Measurements from ENCODE around the gene BHLHE41.

Gene BHLHE41

GRCh38 chr12:26134540-26134939 lies 9.7 kb upstream of the BHLHE41 start:
- DNase-seq (ENCODE audit: low read depth) = no peak

GRCh38 chr12:26133521-26133920 lies 8.7 kb upstream of the BHLHE41 start:
- DNase-seq (ENCODE audit: low read depth) = no peak

DNA sequence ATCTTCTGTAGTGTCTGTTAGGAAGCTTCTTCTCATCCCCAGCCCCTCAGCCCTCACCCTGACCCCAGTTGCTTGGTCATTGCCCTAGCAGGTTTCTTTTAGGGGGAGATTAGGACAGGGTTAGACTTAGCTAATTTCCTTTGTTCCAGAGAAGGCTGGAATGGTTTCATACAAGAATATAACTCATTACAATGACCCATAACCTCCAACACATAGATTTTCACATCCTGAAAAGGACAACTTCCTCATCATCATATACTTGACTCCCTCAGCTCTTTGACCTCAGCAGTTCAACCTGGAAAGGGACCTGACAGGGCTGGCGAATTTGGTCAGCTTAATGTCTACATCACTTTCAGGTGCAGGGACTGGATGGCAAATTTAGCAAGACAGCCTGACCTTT lies 8.0 kb upstream of the BHLHE41 start:
- no peak for DNase-seq (ENCODE audit: low read depth)

DNA sequence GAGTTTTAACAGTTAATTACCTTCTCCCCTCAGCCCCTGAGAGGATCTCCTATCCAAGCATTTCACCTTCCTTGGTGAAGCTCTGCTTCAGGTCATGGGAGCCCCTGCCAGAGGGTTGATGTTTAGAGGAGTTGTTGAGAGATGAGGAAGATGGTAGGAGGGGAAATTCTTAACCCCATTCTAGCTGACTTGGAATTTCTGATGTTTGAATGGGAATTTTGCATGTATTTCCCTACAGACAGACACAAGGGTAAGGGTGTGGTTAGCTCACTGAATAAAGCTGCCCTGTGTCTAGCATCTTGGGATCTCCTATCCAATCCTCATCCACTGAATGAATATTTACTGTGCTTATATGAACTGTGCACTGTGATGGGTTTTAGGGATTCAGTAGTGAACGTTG lies 7.1 kb upstream of the BHLHE41 start:
- no peak for DNase-seq (ENCODE audit: low read depth)

DNA sequence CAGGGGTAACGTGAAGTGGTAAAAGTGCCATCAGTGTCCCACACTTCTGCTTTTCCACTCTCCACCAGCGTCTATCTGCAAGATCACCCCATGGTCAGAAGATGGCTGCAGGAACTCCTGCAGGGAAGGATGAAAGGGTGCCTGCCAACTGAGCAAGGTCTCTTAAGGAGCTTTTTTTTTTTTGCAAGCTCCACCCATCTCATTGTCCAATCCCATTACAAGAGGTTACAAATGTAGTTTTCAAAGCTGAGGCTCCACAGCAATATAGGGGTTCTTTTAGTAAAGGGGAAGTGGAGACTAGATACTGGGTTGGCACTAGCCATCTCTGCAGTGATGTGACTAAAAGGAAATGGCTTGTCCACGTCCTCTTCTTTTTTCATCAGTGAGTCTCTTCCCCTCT lies 5.9 kb upstream of the BHLHE41 start:
- DNase-seq (ENCODE audit: low read depth) = no peak

- no peak for DNase-seq (ENCODE audit: low read depth)
Measured at GRCh38 chr12:26128168-26128567, 3.3 kb upstream of the BHLHE41 start.

DNA sequence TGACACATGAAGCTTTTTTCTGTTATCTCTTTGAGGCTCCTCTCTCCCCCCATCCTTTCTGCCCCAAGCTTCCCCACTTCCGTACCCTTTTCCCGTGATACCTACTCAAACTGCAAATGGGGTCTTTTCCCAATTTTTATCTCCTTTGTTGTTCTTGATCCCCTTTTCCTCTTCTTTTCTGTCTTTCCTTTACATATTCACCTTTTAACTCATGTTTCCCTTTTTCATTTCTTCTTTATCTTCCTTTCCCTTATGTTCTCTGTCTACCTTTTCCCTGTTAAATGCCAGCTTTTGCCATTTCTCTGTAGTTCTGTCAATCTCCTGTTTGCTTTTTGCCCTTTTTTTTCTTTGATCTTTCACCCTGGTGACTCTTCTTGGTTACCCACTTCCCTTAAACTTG lies 2.6 kb upstream of the BHLHE41 start:
- no peak for DNase-seq (ENCODE audit: low read depth)

DNA sequence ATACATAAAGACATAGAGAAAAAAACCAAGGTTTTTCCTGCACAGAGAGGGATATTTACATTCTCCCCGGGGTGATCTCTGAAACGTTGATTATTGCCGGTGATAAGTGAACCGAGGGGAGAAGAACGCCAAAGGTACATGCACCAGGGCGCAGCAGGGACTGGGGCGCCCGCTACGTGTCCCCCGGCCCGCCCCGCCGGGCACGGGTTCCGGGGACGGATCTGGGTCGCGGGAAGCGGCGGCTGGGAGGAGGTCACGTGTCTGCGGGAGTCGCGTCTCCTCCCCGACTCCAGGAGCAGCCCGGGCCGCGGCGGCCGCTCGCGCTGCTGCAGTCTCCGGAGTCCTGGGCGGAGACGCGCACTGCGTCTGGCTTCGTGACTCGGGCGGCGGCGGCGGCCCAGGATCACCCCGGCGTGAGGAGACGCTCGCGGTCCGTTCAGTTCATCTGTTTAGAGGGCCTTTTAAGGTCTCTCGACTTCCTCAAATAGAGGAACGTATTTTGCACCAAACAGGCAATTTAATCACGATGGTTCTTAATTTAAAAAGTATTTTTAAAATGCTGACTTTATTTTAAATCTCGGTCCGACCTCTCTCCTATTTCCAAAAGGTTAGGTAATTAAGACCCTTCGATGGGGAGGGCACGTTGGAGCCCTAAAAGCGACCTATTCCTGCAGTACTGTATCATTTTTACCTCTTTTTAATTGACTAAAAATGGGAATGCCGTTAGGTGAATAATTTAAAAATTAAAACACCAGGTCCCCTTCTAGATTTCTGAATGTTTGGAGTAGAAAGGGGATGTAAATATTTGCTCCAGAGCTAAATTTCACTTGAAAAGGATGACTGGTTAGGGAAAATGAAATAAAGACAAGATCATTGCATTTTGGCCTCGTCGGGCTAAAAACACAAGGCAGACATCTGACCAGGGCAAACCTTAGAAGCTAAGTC lies 1.8 kb upstream of the BHLHE41 start:
- DNase-seq (ENCODE audit: low read depth) = no peak

GRCh38 chr12:26125400-26126339 lies 833 bp upstream of the BHLHE41 start:
- no peak for DNase-seq (ENCODE audit: low read depth)

GRCh38 chr12:26123482-26123980 lies 1.3 kb downstream of the BHLHE41 start:
- no peak for DNase-seq (ENCODE audit: low read depth)

- DNase-seq (ENCODE audit: low read depth) = no peak
Measured at GRCh38 chr12:26122681-26123481, 2.0 kb downstream of the BHLHE41 start.

DNA sequence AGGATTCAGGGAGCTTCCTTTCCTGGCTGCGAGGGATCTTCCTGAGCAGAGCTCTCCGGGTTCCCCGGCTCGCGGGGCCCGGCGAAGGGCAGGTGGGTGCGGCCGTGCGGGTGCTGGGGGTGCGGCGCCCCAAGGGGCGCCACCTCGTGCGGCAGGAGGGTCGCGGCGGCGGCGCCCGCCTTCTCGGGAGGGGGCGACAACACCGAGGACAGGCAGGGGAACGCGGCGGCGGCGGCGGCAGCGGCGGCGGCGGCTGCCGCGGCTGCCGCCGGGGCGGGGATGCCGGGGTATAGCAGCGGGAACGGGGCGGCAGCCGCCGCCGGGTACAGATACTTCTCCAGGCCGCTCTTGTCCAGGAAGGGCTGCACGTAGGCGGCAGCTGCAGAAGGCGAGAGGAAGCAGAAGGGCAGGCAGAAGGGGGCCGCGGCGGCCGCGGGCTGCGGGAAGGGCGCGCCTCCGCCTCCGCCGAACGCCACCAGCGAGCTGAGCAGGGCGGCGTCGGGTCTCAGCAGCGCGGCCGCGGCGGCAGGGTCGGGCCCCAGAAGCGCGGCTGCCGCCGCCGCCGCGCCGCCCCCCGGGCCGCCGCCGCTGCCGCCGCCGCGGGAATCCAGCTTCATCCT lies 2.7 kb downstream of the BHLHE41 start:
- DNase-seq (ENCODE audit: low read depth) = no peak

DNA sequence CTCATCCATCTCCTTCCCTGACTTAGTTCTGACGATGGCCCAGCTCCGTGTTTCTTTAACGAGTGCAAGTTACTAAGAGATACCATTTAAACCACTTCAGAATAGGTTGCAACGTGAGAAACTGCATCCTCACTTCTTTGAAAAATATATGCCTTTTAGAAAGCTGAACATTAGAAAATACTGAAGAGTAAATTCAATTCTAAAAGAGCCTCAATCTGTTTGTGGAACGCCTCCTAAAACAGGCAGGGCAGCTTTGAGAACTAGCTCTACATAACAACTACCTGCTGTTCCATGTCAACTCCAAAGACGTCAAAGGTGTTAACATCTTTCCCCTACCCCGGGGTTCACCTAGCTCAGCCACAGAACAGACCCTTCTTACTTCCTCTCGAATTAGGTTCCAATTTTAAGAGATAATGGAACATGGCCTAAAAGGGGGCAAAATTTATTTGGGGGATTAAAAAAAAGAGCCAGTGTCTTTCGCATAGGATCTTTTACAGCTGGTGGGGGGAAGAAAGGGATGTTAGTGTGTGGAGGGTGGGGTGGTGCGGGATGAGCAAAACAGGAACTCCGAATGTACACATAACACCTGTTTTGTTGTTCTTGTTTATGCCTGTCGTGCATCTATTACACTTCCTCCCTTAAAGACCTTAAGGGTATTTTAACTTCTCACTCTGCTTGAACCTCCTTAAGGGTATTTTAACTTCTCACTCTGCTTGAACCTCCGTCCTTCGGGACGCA lies 3.3 kb downstream of the BHLHE41 start:
- DNase-seq (ENCODE audit: low read depth) = no peak

GRCh38 chr12:26120561-26121274 lies 4.1 kb downstream of the BHLHE41 start:
- DNase-seq (ENCODE audit: low read depth) = no peak

DNA sequence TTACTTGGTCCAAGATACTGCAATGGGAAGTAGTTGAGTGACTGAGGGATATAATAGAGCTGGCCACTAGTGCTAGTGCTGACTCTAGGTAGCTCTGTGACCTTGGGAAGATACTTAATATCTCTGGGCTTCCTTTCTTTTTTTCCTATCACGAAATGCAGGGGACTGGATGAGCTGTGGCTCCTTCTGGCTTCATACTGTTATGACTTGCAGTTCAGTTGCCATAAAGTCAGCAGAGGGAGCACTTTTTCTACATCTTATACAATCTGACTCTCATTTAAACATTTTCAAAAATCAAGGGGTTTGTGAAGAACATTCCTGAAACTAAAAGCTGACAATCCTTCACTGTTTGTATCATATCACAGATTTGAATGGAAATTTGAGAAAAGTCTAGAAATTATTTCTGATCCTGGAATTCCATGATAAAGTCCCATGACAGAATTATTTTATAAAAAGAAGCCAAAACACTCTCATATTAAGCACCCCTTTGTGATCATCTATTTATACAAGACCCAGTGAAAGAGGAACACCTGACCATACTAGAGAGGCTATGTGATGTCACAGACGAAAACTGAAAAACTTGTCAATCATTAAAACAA lies 5.3 kb downstream of the BHLHE41 start:
- no peak for DNase-seq (ENCODE audit: low read depth)

- DNase-seq (ENCODE audit: low read depth) = no peak
Measured at GRCh38 chr12:26118308-26118707, 6.5 kb downstream of the BHLHE41 start.

DNA sequence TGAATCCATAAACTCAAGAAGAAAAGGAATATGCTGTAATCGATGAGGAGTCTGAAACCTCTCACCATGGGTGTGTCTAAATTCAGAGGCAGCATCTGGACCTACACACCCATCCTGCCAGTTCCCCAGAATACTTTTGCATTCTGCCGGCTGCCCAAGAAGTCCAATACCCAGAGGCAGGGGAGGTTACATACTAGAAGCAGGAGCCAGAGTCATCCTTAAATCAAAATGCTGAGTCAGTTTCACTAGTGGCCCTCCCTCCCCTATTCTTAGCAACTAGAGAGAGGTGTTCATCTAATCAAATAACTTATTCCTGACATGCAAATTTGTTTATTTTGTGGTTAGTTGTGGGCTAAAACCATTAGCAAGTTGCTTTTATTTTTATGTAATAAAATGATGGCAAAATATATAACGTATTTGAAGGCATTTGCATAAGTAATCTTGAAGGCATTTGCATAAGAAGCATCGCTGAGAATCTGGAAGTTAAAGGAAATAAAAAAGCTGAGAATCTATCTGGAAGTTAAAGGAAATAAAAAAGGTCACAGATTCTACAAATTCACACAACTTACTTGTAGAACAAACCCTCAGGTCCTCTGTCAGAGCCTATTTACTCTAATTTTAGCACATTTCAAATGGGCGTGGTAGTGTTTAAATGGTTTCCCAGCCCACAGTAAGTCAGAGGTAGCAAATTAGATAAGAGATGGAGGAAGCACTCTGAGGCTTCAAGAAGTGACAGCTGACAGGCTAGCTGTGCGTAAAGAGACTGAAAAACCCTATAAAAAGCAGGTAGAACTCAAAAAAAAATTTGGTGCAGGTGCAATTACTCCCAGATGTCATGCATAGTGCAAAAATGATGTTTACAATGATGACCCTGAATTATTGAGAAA lies 7.8 kb downstream of the BHLHE41 start:
- DNase-seq (ENCODE audit: low read depth) = no peak

DNA sequence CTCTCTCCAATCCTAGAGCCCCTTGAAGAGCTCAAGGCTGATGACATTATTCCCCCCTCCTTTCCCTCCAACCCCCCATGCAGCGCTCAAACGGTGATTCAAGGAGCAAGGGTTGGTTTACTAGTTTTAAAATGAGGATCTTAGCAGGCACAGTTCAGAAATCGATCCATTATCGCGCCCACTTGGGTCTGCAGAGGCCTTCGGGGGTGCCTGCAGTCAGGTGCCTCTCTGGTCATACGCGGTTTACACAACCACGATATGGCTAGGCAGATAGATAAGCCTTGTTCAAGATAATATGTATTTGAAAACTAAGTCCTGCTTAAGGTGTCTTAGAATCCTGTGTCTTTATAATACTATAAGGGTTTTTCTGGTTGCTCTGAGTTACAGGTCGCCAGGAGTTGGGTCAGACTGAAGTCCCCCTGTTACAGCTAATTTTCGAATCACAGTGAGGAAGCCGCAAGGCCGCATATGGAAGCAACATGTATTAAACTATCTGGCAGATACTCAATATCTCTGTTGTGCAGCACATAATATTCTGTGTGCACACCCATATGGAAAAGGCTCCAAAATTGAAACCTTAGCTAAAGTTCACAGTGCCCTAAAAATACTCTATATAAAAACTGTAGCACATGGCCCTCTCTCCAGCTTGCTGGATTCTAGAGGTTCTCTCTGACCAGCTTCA lies 10.0 kb downstream of the BHLHE41 start:
- no peak for DNase-seq (ENCODE audit: low read depth)
